Progenitor cell of endocrine pancreas (in vitro differentiated cells): ENCODE data around the gene COL26A1. TPM values are rescaled to one million over a fixed set of nuclear protein-coding genes. Genes with fewer than 3 reads are reported as not detected.

Experiments
- DNase-seq: peaks from one replicate; pipeline ENCODE4 v3.0.0; 2021; ENCODE audit warnings: low spot score; ENCODE audit not compliant: unreplicated experiment
- H3K27ac Mint-ChIP-seq: 2 replicates; pipeline ENCODE4 v1.8.0; 2021; ENCODE audit warnings: mild to moderate bottlenecking, moderate library complexity, mixed read lengths
- H3K27me3 Mint-ChIP-seq: 2 replicates; pipeline ENCODE4 v1.8.0; 2021; ENCODE audit warnings: mixed read lengths
- H3K36me3 Mint-ChIP-seq: 2 replicates; pipeline ENCODE4 v1.8.0; 2022; ENCODE audit warnings: mixed read lengths; ENCODE audit not compliant: insufficient read depth
- H3K4me1 Mint-ChIP-seq: 2 replicates; pipeline ENCODE4 v1.8.0; 2021; ENCODE audit warnings: low read depth, mixed read lengths
- H3K4me3 Mint-ChIP-seq: 2 replicates; pipeline ENCODE4 v1.8.0; 2021; ENCODE audit warnings: low read depth, mild to moderate bottlenecking, moderate library complexity, mixed read lengths
- H3K9me3 Mint-ChIP-seq: 2 replicates; pipeline ENCODE4 v1.8.0; 2021; ENCODE audit warnings: low read depth, mixed read lengths
- total RNA-seq: library from RNA; stranded (reverse); gene quantifications from 2 replicates; pipeline ENCODE4 v1.2.1, GENCODE V29; 2021
- TF ChIP-seq, protein P1 (sequence below): fragments of 200-600 bp; sonication (generic); IDR thresholded peaks from one replicate; pipeline ENCODE4 v1.5.0; 2021; ENCODE audit warnings: antibody characterized with exemption, mild to moderate bottlenecking; ENCODE audit not compliant: unreplicated experiment

The COL26A1 gene
- total RNA-seq, 1 donor from 2014 or later = 46.2 TPM

DNA sequence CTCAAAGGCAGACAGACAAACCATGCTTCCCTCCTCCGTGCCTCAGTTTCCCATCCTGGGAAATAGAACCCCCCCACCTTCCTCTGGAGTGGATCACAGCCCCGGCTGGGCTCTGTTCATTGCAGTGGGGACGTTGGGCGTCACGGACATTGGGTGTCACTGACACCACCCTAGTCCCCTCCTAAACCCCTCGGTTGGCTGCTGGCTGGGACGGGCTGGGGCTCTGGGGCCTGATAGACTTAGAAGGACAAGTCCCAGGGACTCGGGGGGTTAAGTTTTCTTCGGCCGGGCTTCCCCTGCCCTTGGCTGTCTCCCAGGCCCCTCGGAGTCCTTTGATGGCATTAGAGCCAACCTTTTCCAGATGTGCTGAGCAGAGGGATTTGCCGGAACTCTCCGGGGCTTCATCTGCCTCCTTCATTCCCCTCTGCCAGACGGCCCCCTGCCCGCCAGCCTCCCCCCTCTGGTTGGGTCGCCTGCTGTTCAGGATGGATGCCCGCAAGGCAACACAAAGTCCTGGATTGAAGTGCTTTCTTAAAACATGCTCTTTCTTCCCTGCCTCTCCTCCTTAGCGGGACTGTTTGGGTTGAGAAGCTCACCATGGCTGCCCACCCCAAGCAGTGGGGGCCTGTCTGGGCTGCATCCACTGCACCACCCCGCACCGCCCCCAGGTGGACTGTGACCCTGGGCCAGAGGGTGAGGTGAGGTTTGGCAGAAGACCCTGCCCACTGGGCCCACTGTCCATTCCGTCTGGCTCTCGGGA lies 73.0 kb downstream of the COL26A1 start:
- Mint-ChIP-seq H3K4me1 (no peaks in the 10 kb centered on the region), H3K36me3 (no peaks in the 10 kb centered on the region), H3K4me3 (no peak overlapping the region), H3K27me3 (no peaks in the 10 kb centered on the region), H3K27ac (peak overlapping the region; percentile 33), H3K9me3 (no peaks in the 10 kb centered on the region)
- TF ChIP-seq, protein P1, sequence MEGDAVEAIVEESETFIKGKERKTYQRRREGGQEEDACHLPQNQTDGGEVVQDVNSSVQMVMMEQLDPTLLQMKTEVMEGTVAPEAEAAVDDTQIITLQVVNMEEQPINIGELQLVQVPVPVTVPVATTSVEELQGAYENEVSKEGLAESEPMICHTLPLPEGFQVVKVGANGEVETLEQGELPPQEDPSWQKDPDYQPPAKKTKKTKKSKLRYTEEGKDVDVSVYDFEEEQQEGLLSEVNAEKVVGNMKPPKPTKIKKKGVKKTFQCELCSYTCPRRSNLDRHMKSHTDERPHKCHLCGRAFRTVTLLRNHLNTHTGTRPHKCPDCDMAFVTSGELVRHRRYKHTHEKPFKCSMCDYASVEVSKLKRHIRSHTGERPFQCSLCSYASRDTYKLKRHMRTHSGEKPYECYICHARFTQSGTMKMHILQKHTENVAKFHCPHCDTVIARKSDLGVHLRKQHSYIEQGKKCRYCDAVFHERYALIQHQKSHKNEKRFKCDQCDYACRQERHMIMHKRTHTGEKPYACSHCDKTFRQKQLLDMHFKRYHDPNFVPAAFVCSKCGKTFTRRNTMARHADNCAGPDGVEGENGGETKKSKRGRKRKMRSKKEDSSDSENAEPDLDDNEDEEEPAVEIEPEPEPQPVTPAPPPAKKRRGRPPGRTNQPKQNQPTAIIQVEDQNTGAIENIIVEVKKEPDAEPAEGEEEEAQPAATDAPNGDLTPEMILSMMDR = no peak
- no peak for DNase-seq

DNA sequence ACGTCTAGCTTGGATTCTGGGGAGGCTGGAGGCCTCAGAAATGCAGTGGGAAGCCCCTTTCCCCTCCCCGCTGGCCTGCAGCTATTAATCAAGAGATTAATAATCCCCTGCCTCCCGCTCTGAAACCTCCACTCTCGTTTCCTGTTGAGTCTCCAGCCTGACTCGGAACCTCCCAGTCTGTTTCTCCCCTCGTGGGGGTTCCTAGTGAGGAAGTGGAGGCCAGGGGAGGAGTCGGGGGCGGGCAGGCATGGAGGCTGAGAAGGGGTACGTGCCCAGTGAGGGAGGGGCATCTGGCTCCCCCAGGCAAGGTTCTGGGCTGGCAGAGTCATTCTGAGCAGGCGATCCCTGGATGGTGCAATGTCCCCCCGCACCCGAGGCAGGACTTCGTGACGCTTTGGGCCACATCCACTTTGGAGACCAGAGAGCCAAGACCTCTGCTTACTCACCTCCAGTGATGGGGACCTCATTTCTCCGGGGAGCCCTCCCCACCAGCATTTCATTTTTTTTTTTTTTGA lies 73.6 kb downstream of the COL26A1 start:
- Mint-ChIP-seq H3K4me3 (no peak overlapping the region), H3K4me1 (no peaks in the 10 kb centered on the region), H3K36me3 (no peaks in the 10 kb centered on the region), H3K27me3 (no peaks in the 10 kb centered on the region), H3K27ac (no peak overlapping the region), H3K9me3 (no peaks in the 10 kb centered on the region)
- no peak for DNase-seq
- TF ChIP-seq, protein P1 = no peak

DNA sequence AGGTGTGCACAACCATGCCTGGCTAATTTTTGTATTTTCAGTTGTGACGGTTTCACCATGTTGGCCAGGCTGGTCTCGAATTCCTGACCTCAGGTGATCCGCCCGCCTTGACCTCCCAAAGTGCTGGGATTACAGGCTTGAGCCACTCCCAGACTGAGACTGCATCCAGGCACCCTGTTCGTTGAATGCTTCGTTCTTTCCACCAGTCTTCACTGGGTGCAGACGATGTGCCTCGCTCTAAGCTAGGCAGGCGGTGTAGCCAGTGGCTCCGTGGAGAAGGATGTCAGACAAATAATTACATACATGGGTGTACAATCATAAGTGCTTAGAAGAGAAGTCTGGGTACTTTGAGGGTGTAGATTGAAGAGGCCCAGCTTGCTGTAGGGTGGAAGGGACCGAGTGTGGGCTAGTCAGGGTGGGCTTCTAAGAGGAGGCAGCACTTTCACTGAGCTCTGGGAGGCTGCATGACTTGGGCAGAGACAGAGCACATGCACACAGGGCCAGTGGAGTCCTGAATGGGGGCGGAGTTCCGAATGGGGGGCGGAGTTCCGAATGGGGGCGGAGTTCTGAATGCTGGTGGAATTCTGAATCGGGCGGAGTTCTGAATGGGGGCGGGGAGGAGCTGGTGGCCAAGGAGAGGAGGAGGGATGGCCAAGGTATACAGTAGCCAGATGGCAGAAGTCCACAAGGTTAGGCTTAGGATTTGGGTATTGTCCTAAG lies 74.3 kb downstream of the COL26A1 start:
- no peaks in the 10 kb centered on the region for H3K27me3 Mint-ChIP-seq
- no peaks in the 10 kb centered on the region for H3K4me1 Mint-ChIP-seq
- no peaks in the 10 kb centered on the region for H3K9me3 Mint-ChIP-seq
- H3K27ac Mint-ChIP-seq = no peak overlapping the region
- TF ChIP-seq, protein P1 = no peak
- H3K36me3 Mint-ChIP-seq = no peaks in the 10 kb centered on the region
- DNase-seq = no peak
- H3K4me3 Mint-ChIP-seq = no peak overlapping the region

- Mint-ChIP-seq H3K4me3 (no peak overlapping the region), H3K27me3 (no peaks in the 10 kb centered on the region)
Observed at GRCh38 chr7:101441890-101442289, 79.2 kb downstream of the COL26A1 start.

More at GRCh38 chr7:101441890-101442289, 79.2 kb downstream of the COL26A1 start:
- TF ChIP-seq, protein P1 = no peak
- Mint-ChIP-seq H3K36me3 (no peaks in the 10 kb centered on the region), H3K27ac (no peak overlapping the region), H3K4me1 (peaks cover 3% of the 10 kb centered on the region), H3K9me3 (no peaks in the 10 kb centered on the region)
- no peak for DNase-seq
